A673 (cell line): ENCODE data around the gene STOX1. TPM values are rescaled to one million over a fixed set of nuclear protein-coding genes. Genes with fewer than 3 reads are reported as not detected.

ENCODE experiments used
- BruUV-seq: library from RNA; stranded (reverse); fragments of 400-500 nt; replicated peaks from 2 replicates; lab custom pipeline; 2021; lab: Mats Ljungman, UMichigan
- CTCF ChIA-PET: fragments of 300-600 bp; sonication (Branson Sonifier 250); formaldehyde crosslinking; loops from one replicate; lab custom pipeline; 2022; ENCODE audit warnings: antibody characterized with exemption; lab: Charles Lee
- POLR2A ChIA-PET: fragments of 300-600 bp; sonication (Branson Sonifier 250); formaldehyde crosslinking; loops from one replicate; lab custom pipeline; 2022; ENCODE audit warnings: antibody characterized with exemption; ENCODE audit not compliant: low non-redundant PET; lab: Charles Lee
- DNase-seq: peaks from one replicate; pipeline ENCODE4 v3.0.0-alpha.2; 2015; ENCODE audit warnings: low spot score
- H3K27ac ChIP-seq: fragments of 200-600 bp; sonication (generic); 2 replicates; pipeline ENCODE4 v1.5.1; 2016; ENCODE audit warnings: mixed run types, low read depth, mild to moderate bottlenecking, mixed read lengths, antibody characterized with exemption, low read length; ENCODE audit not compliant: poor library complexity, severe bottlenecking
- H3K27me3 ChIP-seq: fragments of 200-600 bp; sonication (generic); replicated peaks from 2 replicates; pipeline ENCODE4 v1.6.1; 2017; ENCODE audit warnings: mixed run types, low read depth, mild to moderate bottlenecking, mixed read lengths, antibody characterized with exemption, low read length; ENCODE audit not compliant: insufficient read depth, poor library complexity
- H3K36me3 ChIP-seq: fragments of 200-600 bp; sonication (generic); 2 replicates; pipeline ENCODE4 v1.6.1; 2016; ENCODE audit warnings: mixed run types, mild to moderate bottlenecking, mixed read lengths, antibody characterized with exemption, low read length; ENCODE audit not compliant: insufficient read depth, poor library complexity, severe bottlenecking
- H3K4me1 ChIP-seq: fragments of 200-600 bp; sonication (generic); 2 replicates; pipeline ENCODE4 v1.6.1; 2017; ENCODE audit warnings: mixed run types, mild to moderate bottlenecking, mixed read lengths, antibody characterized with exemption, low read length; ENCODE audit not compliant: insufficient read depth, poor library complexity, severe bottlenecking
- H3K4me3 ChIP-seq: fragments of 200-600 bp; sonication (generic); 2 replicates; pipeline ENCODE4 v1.5.1; 2016; ENCODE audit warnings: low read depth, mixed run types, mild to moderate bottlenecking, mixed read lengths, low read length; ENCODE audit not compliant: poor library complexity, severe bottlenecking
- H3K9me3 ChIP-seq: fragments of 200-600 bp; sonication (generic); 2 replicates; pipeline ENCODE4 v1.6.1; 2016; ENCODE audit warnings: mixed run types, low read depth, mild to moderate bottlenecking, mixed read lengths, antibody characterized with exemption, low read length; ENCODE audit not compliant: poor library complexity, severe bottlenecking
- CTCF ChIP-seq: fragments of 300-800, 200-600 bp; sonication (generic); conservative IDR thresholded peaks from 2 replicates; pipeline ENCODE4 v1.5.1; 2017; ENCODE audit warnings: low read depth, mild to moderate bottlenecking, antibody characterized with exemption, low read length, moderate library complexity, mixed read lengths
- EZH2 ChIP-seq: fragments of 200-600 bp; sonication (generic); IDR thresholded peaks from 2 replicates; pipeline ENCODE4 v1.6.1; 2017; ENCODE audit warnings: borderline replicate concordance, low read depth, mild to moderate bottlenecking, mixed read lengths, antibody characterized with exemption, low read length; ENCODE audit not compliant: poor library complexity, severe bottlenecking
- intact Hi-C: fragments of 100-400 bp; cut with micrococcal nuclease; formaldehyde crosslinking; loops from one replicate; pipeline ENCODE4 v1.10.0; 2022; ENCODE audit not compliant: unreplicated experiment
- total RNA-seq: library from RNA; stranded (reverse); gene quantifications from 2 replicates; pipeline ENCODE4 v1.2.3, GENCODE V29; 2021

Gene STOX1
- total RNA-seq, 1 experiment from 2014 or later: 2.1 TPM

DNA sequence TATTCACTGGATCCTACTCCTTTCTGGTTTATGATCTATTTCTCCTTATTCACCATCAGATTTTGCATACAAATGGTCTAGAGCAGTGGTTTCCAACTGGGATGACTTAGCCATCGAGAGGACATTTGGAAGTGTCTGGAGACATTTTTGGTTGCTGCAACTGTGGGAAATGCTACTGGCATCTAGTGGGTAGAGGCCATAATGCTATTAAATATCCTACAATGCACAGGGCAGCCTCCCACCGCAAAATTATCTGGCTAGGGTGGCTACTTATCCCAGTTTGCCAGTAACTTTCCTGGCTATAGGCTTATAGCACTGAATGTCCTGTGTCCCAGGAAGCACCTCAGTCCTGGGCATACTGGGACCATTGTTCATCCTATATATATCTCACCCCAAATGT lies 52.3 kb downstream of the STOX1 start:
- TF ChIP-seq CTCF (0 out of 2 replicates have a peak, but pooled peaks have one; percentile 12), EZH2 (no peak)
- BruUV-seq: no TSS peak
- ChIA-PET POLR2A (no interaction called here), CTCF (no interaction called here)
- no peak for DNase-seq
- H3K4me1 ChIP-seq: no peaks in the 10 kb centered on the region
- H3K27me3 ChIP-seq: no peaks in the 10 kb centered on the region
- H3K27ac ChIP-seq: no peak overlapping the region
- intact Hi-C loops: no loop called here
- H3K4me3 ChIP-seq: no peak overlapping the region
- no peaks in the 10 kb centered on the region for H3K9me3 ChIP-seq
- H3K36me3 ChIP-seq: no peaks in the 10 kb centered on the region

GRCh38 chr10:68880181-68880580 lies 52.9 kb downstream of the STOX1 start:
- ChIA-PET CTCF (no interaction called here), POLR2A (no interaction called here)
- no peak for DNase-seq
- no peak overlapping the region for H3K4me3 ChIP-seq
- no peaks in the 10 kb centered on the region for H3K27me3 ChIP-seq
- no peaks in the 10 kb centered on the region for H3K4me1 ChIP-seq
- BruUV-seq: no TSS peak
- no peaks in the 10 kb centered on the region for H3K9me3 ChIP-seq
- H3K36me3 ChIP-seq: no peaks in the 10 kb centered on the region
- intact Hi-C loops: no loop called here
- no peak overlapping the region for H3K27ac ChIP-seq
- TF ChIP-seq EZH2 (no peak), CTCF (no peak)

DNA sequence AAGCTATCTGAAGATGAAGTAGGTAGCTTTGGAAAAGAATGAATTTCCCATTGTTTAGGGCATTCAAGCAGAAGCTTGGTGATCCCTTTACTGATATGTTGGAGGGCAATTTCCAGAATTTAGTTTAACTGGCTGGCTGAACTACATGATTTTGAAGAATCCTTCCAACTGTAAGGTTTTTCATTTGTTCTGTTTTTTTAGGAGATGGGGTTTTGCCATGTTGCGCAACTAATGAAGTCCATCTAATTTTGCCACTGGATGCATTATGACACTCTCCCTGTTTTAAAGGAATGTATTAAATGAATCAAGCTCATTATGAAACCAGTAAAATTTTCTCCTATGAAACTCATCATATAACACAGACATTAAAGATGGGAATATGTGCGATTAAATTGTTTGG lies 67.7 kb downstream of the STOX1 start:
- Histone ChIP-seq H3K9me3 (no peaks in the 10 kb centered on the region), H3K4me1 (peaks cover under 1% of the 10 kb centered on the region), H3K27me3 (no peaks in the 10 kb centered on the region), H3K4me3 (no peak overlapping the region), H3K36me3 (no peaks in the 10 kb centered on the region), H3K27ac (no peak overlapping the region)
- DNase-seq: no peak
- POLR2A ChIA-PET: interaction anchor here (0.6 kb wide), 1 partner anchor 773 kb away, joined by 3 read pairs; no protein-coding TSS in a partner anchor
- intact Hi-C loops: loop anchor here (10.0 kb wide), 1 partner anchor 680 kb away; no protein-coding TSS in a partner anchor
- BruUV-seq: no TSS peak
- TF ChIP-seq EZH2 (no peak), CTCF (no peak)
- CTCF ChIA-PET: interaction anchor here (0.5 kb wide), 1 partner anchor 544 kb away, joined by 6 read pairs; no protein-coding TSS in a partner anchor
